Endothelial cell of umbilical vein (primary cell): ENCODE results near the gene BLM. TPM values are rescaled to one million over a fixed set of nuclear protein-coding genes. Genes with fewer than 3 reads are reported as not detected.

Experiments used
- BruUV-seq: library from RNA; stranded (reverse); fragments of 400-500 nt; replicated peaks from 2 replicates; lab custom pipeline; 2021; lab: Mats Ljungman, UMichigan
- CTCF ChIA-PET: fragments of 300-600, 350-600 bp; sonication (Branson Sonifier 250); formaldehyde crosslinking; loops from one replicate; lab custom pipeline; 2021; ENCODE audit warnings: antibody characterized with exemption, inconsistent platforms; lab: Charles Lee
- POLR2A ChIA-PET: fragments of 300-600, 350-600 bp; sonication (Branson Sonifier 250); formaldehyde crosslinking; loops from one replicate; lab custom pipeline; 2021; ENCODE audit warnings: antibody characterized with exemption, inconsistent platforms; lab: Charles Lee
- DNase-seq: peaks from one replicate; pipeline ENCODE4 v3.0.0-alpha.2; 2011; ENCODE audit warnings: low read depth, low spot score
- FAIRE-seq: peaks from 2 replicates; lab custom pipeline; 2011; peaks lifted over from hg19 to GRCh38; lab: Jason Lieb, UNC
- H2AFZ ChIP-seq: 2 replicates; pipeline ENCODE4 v1.6.0; 2012; ENCODE audit warnings: low read depth, low read length, control low read depth, inconsistent platforms
- H3K27ac ChIP-seq: 2 replicates; pipeline ENCODE4 v1.5.1; 2011; ENCODE audit warnings: low read depth, mild to moderate bottlenecking, control low read depth, low read length, moderate library complexity; ENCODE audit not compliant: insufficient read depth
- H3K27me3 ChIP-seq, 2 experiments: 2 replicates each; pipeline versions ENCODE4 v1.6.0 to v1.6.1; 2011; ENCODE audit warnings: low read length in 2 of 2, mixed read lengths in 1 of 2; ENCODE audit not compliant: control insufficient read depth in 2 of 2, insufficient read depth in 2 of 2
- H3K36me3 ChIP-seq, 2 experiments: 2 replicates in 1 of 2; 3 replicates in 1 of 2; pipeline ENCODE4 v1.5.1; 2011; ENCODE audit warnings: low read length in 2 of 2, mild to moderate bottlenecking in 1 of 2, moderate library complexity in 1 of 2; ENCODE audit not compliant: control insufficient read depth in 2 of 2, insufficient read depth in 2 of 2; ENCODE audit errors: extremely low read depth in 1 of 2
- H3K4me1 ChIP-seq: 3 replicates; pipeline ENCODE4 v1.5.1; 2011; ENCODE audit warnings: mild to moderate bottlenecking, low read length; ENCODE audit not compliant: control insufficient read depth, insufficient read depth; ENCODE audit errors: extremely low read depth
- H3K4me2 ChIP-seq: 2 replicates; pipeline ENCODE4 v1.6.1; 2011; ENCODE audit warnings: low read length, control low read depth, mixed read lengths; ENCODE audit not compliant: insufficient read depth
- H3K4me3 ChIP-seq, 3 experiments: fragments of 200-600 bp in 1 of 3; sonication (generic), shearing (Covaris generic) in 1 of 3; replicated peaks in 1 of 3; 2 replicates each; pipeline ENCODE4 v1.5.1; 2011 to 2016; ENCODE audit warnings: control low read depth in 3 of 3, low read length in 3 of 3, mild to moderate bottlenecking in 2 of 3, inconsistent platforms in 1 of 3, low read depth in 1 of 3, moderate library complexity in 1 of 3; ENCODE audit not compliant: insufficient read depth in 1 of 3
- H3K79me2 ChIP-seq: 2 replicates; pipeline ENCODE4 v1.6.0; 2012; ENCODE audit warnings: low read length, inconsistent platforms; ENCODE audit not compliant: control insufficient read depth, insufficient read depth
- H3K9ac ChIP-seq: replicated peaks from 2 replicates; pipeline ENCODE3; 2011; ENCODE audit warnings: low read length, control low read depth; ENCODE audit not compliant: insufficient read depth; ENCODE audit errors: extremely low read depth
- H3K9me1 ChIP-seq: replicated peaks from 3 replicates; pipeline ENCODE4 v1.6.0; 2011; ENCODE audit warnings: mild to moderate bottlenecking, low read length; ENCODE audit not compliant: control insufficient read depth, insufficient read depth; ENCODE audit errors: extremely low read depth
- H3K9me3 ChIP-seq: replicated peaks from 2 replicates; pipeline ENCODE4 v1.5.1; 2012; ENCODE audit warnings: low read length, inconsistent platforms; ENCODE audit not compliant: control insufficient read depth, insufficient read depth
- H4K20me1 ChIP-seq: replicated peaks from 2 replicates; pipeline ENCODE3; 2011; ENCODE audit warnings: mild to moderate bottlenecking, low read length; ENCODE audit not compliant: control insufficient read depth, insufficient read depth; ENCODE audit errors: extremely low read depth
- EZH2 ChIP-seq: IDR thresholded peaks from 2 replicates; pipeline ENCODE4 v1.6.1; 2012; ENCODE audit warnings: borderline replicate concordance, low read depth, mild to moderate bottlenecking, moderate library complexity, low read length, inconsistent platforms; ENCODE audit not compliant: severe bottlenecking
- FOS ChIP-seq: IDR thresholded peaks from 2 replicates; pipeline ENCODE4 v1.6.1; 2011; ENCODE audit warnings: mild to moderate bottlenecking, low read length, moderate library complexity, borderline replicate concordance; ENCODE audit not compliant: insufficient read depth
- MAX ChIP-seq: IDR thresholded peaks from 2 replicates; pipeline ENCODE4 v1.6.1; 2011; ENCODE audit not compliant: insufficient read depth, insufficient read length
- MYC ChIP-seq: IDR thresholded peaks from one replicate; pipeline ENCODE4 v1.6.1; 2011; ENCODE audit warnings: mild to moderate bottlenecking, low read depth, low read length
- dilution Hi-C: fragments of 300-500 bp; cut with MboI; formaldehyde crosslinking; loops from one replicate; pipeline ENCODE4 v1.15.0; 2019; ENCODE audit warnings: low sequenced_read_pairs; ENCODE audit not compliant: extremely low pct_ligation_motif_present
- intact Hi-C: fragments of 100-400 bp; cut with micrococcal nuclease; formaldehyde crosslinking; loops from one replicate; pipeline ENCODE4 v1.10.0; 2022
- polyA plus RNA-seq, 4 experiments: library from polyadenylated mRNA; depleted of rRNA in 3 of 4; stranded (reverse) in 3 of 4; unstranded in 1 of 4; fragments of >200 nt; gene quantifications; 2 replicates each; pipeline versions ENCODE4 v1.2.1 to v1.2.3, GENCODE V29; 2011 to 2012; ENCODE audit warnings: missing spikeins in 1 of 4
- total RNA-seq: library from RNA; stranded (reverse); gene quantifications from 2 replicates; pipeline ENCODE4 v1.2.3, GENCODE V29; 2021
- TF ChIP-seq, protein P1 (sequence below), 2 donors: IDR thresholded peaks; 1 replicate in 1 of 2; 2 replicates in 1 of 2; pipeline ENCODE4 v1.5.1; 2011; ENCODE audit warnings: low read length in 2 of 2, mild to moderate bottlenecking in 2 of 2, moderate library complexity in 2 of 2, control low read depth in 1 of 2, inconsistent platforms in 1 of 2, low read depth in 1 of 2; ENCODE audit not compliant: insufficient read depth in 1 of 2; ENCODE audit errors: extremely low read depth in 1 of 2

The BLM gene
- total and polyA plus RNA-seq, 2 donors (not counting 3 experiments of a cell fraction or from before 2014, with no cell fraction given) = 3.8 to 17.3 TPM

GRCh38 chr15:90807786-90808086 is 90.6 kb downstream of the BLM start:
- H3K9ac ChIP-seq = no peak overlapping the region
- dilution Hi-C loops = no loop called here
- no TSS peak for BruUV-seq

More at GRCh38 chr15:90807786-90808086, 90.6 kb downstream of the BLM start:
- Histone ChIP-seq H3K4me2 (no peak overlapping the region), H3K4me3 (no peak overlapping the region), H3K27ac (no peak overlapping the region), H3K9me1 (no peaks in the 10 kb centered on the region), H3K4me1 (no peaks in the 10 kb centered on the region), H4K20me1 (no peaks in the 10 kb centered on the region), H2AFZ (no peak overlapping the region), H3K27me3 (no peaks in the 10 kb centered on the region), H3K9me3 (no peaks in the 10 kb centered on the region), H3K36me3 (peaks cover 0 to 6% of the 10 kb centered on the region in 2 experiments), H3K79me2 (no peaks in the 10 kb centered on the region)
- intact Hi-C loops = no loop called here
- ChIA-PET POLR2A (no interaction called here), CTCF (no interaction called here)
- DNase-seq (no peak), FAIRE-seq (no peak)
- TF ChIP-seq MYC (no peak), MAX (no peak), FOS (no peak), EZH2 (no peak)
- TF ChIP-seq, protein P1, sequence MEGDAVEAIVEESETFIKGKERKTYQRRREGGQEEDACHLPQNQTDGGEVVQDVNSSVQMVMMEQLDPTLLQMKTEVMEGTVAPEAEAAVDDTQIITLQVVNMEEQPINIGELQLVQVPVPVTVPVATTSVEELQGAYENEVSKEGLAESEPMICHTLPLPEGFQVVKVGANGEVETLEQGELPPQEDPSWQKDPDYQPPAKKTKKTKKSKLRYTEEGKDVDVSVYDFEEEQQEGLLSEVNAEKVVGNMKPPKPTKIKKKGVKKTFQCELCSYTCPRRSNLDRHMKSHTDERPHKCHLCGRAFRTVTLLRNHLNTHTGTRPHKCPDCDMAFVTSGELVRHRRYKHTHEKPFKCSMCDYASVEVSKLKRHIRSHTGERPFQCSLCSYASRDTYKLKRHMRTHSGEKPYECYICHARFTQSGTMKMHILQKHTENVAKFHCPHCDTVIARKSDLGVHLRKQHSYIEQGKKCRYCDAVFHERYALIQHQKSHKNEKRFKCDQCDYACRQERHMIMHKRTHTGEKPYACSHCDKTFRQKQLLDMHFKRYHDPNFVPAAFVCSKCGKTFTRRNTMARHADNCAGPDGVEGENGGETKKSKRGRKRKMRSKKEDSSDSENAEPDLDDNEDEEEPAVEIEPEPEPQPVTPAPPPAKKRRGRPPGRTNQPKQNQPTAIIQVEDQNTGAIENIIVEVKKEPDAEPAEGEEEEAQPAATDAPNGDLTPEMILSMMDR (IDR thresholded peaks at IDR 0.05; ENCODE audit: extremely low read depth in 1 of 2, insufficient read depth in 1 of 2, low read depth in 1 of 2, low read length in 2 of 2) = no peak
